GM19240 (cell line): ENCODE measurements around the gene LPCAT4.

Experiments used
- DNase-seq: peaks from one replicate; pipeline ENCODE4 v3.0.0; 2011; ENCODE audit warnings: low spot score; ENCODE audit not compliant: insufficient read length

Gene LPCAT4

GRCh38 chr15:34336991-34337556, 29.9 kb downstream of the LPCAT4 start:
- DNase-seq: no peak

GRCh38 chr15:34336231-34336990, 30.6 kb downstream of the LPCAT4 start:
- no peak for DNase-seq

GRCh38 chr15:34335176-34336032, 31.6 kb downstream of the LPCAT4 start:
- DNase-seq: no peak

GRCh38 chr15:34334672-34335071, 32.3 kb downstream of the LPCAT4 start:
- no peak for DNase-seq

- no peak for DNase-seq
Observed at GRCh38 chr15:34332553-34333120, 34.4 kb downstream of the LPCAT4 start.

GRCh38 chr15:34331809-34332208, 35.2 kb downstream of the LPCAT4 start:
- DNase-seq: no peak

- DNase-seq: no peak
Observed at GRCh38 chr15:34330279-34330678, 36.7 kb downstream of the LPCAT4 start.

- DNase-seq: no peak
Observed at GRCh38 chr15:34329006-34329405, 38.0 kb downstream of the LPCAT4 start.

GRCh38 chr15:34327906-34328305, 39.1 kb downstream of the LPCAT4 start:
- DNase-seq: no peak

- no peak for DNase-seq
Observed at GRCh38 chr15:34325368-34325767, 41.6 kb downstream of the LPCAT4 start.

GRCh38 chr15:34324933-34325332, 42.1 kb downstream of the LPCAT4 start:
- DNase-seq: no peak

GRCh38 chr15:34323217-34323616, 43.8 kb downstream of the LPCAT4 start:
- DNase-seq: no peak

GRCh38 chr15:34318277-34319079, 48.5 kb downstream of the LPCAT4 start:
- no peak for DNase-seq

- no peak for DNase-seq
Observed at GRCh38 chr15:34314491-34315490, 52.2 kb downstream of the LPCAT4 start.

- no peak for DNase-seq
Observed at GRCh38 chr15:34311563-34311962, 55.4 kb downstream of the LPCAT4 start.
